Measurements from ENCODE around the gene TRAPPC14. TPM values are rescaled to one million over a fixed set of nuclear protein-coding genes. Genes with fewer than 3 reads are reported as not detected.

The TRAPPC14 gene
- total RNA-seq, 1 donor from 2014 or later, result 14.9 TPM

DNA sequence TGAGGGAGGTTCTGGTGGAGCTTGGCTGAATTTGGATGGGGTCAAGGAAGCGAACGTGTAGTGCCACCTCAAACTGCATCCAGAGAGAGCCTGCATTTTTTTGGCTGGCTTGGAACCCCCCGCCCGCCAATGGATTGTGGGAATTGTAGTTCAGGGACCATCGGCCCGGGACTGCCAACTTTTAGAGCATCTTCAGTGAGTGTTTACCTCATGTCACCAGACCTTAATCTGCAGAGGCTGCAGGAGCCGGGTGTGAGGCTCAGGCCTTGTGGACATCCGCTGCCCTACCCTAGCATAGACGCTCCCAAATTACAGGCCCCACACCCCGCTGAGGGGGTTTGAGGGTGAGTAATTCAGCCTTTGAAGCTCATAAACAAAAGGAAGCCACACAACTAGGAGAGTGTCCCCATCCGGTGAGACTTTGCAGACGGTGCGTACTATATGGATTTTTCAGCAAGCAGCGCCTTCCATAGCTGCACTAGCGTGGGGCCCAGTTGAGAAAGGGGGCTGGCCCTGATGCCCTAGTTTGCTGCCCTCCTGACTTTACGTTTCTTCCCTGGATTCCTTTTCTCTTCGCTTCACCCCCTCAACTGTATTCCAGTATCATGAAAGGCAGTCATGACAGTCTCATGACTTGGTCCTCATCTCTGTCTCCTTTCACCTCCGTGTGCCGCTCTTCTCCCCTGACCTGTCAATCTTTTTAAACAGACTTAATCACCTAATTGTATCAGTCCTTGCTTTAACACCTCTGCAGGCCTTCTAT, 38.4 kb downstream of the TRAPPC14 start:
- H3K4me3 ChIP-seq (ENCODE audit: low read depth, low read length), result peak overlapping the region; percentile 100
- no peak for DNase-seq (ENCODE audit: low read depth)
- TF ChIP-seq CTCF (conservative IDR thresholded peaks at IDR 0.05; ENCODE audit: low read depth, low read length), result no peak

DNA sequence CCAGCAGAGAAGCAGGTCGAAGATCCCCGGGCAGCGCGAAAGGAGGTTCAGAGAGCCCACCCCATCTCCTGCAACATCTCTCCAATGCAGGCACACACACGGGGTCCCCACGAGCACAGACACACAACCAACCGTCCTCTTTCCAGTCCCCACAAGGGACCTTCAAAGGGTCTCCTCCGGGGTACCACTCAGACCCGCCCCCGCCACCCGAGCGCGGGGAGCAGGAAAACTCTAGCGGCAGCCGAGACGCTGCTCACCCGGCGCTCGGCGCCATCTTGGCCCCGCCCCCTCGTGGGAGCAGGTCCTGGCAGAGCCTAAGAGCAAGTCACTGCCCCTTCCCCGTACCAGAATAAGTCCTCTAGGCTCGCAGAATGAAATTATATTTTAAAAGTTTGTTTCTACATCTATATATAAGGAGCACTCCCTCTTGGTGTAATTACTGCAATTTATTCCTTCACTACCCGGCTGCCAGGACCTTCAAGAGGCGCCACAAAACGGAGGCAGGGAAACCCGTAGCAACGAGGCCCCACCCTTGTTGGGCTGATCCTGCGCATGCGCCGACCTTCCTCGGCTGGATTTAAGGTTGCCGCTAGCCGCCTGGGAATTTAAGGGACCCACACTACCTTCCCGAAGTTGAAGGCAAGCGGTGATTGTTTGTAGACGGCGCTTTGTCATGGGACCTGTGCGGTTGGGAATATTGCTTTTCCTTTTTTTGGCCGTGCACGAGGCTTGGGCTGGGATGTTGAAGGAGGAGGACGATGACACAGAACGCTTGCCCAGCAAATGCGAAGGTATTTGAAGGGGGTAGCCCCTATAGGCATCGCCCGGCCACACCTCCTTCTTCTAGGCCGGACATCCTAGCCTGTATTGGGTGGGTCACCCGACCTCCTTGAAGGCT, 39.2 kb downstream of the TRAPPC14 start, which contains the start of the genes CNPY4 and TAF6:
TSS of gene CNPY4 (plus strand) at position 563 of the 898 bp plus-strand sequence. CDS start at position 674, 111 bp downstream.
TSS of gene TAF6 (minus strand) at position 287 of the 898 bp plus-strand sequence. CDS start 5,149 bp downstream, outside the sequence.
- no peak for TF ChIP-seq CTCF (conservative IDR thresholded peaks at IDR 0.05; ENCODE audit: low read depth, low read length)
- peak; percentile 81 for DNase-seq (ENCODE audit: low read depth)
- peak within 1 kb of the TSS; percentile 100 for H3K4me3 ChIP-seq (ENCODE audit: low read depth, low read length)

DNA sequence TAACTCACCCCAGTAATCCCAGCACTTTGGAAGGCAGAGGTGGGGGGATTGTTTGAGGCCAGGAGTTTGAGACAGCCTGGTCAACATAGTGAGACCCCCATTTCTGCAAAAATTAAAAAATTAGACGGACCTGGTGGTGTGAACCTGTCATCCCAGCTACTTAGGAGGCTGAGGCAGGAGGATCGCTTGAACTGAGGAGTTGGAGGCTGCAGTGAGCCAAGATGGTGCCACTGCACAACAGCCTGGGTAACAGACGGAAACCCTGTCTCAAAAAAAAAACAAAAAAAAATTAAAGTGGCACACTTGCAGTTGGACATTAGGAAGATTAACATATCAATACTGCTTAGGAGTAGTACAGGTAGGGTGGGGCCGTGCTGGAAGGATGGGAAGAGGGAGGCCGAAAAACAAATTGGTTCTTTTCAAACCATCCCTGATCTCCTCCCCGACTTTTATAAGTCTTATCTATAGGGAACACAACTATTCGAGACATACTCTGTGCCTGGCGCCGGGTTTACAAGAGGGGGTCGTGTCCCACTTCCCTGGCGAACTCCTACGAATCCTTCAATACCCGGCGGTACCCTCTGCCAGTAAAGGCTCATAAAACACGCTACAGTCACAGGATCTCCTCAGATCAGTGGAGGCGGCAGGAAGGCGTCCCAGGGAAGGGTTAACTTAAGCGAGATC, 40.0 kb downstream of the TRAPPC14 start:
- H3K4me3 ChIP-seq (ENCODE audit: low read depth, low read length), result peak overlapping the region; percentile 100
- no peak for TF ChIP-seq CTCF (conservative IDR thresholded peaks at IDR 0.05; ENCODE audit: low read depth, low read length)
- DNase-seq (ENCODE audit: low read depth), result no peak

DNA sequence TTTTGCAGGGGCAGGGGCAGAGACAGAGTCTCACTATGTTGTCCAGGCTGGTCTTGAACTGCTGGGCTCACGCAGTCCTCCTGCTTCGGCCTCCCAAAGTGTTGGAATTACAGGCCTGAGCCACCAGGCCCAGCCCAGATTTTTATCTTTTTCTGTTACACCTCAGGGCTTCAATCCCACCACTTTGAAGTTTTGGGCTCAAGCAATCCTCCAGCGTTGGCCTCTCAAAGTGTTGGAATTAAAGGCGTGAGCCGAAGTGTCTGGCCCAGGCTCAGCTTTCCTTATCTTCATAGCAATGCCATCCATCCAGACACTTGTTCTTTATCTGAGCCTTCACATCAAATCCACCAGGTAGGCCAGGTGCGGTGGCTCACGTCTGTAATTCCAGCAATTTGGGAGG, 43.5 kb downstream of the TRAPPC14 start:
- no peak overlapping the region for H3K4me3 ChIP-seq (ENCODE audit: low read depth, low read length)
- no peak for TF ChIP-seq CTCF (conservative IDR thresholded peaks at IDR 0.05; ENCODE audit: low read depth, low read length)
- DNase-seq (ENCODE audit: low read depth), result no peak

- no peak overlapping the region for H3K4me3 ChIP-seq (ENCODE audit: low read depth, low read length)
- no peak for TF ChIP-seq CTCF (conservative IDR thresholded peaks at IDR 0.05; ENCODE audit: low read depth, low read length)
- DNase-seq (ENCODE audit: low read depth), result no peak
Measured at GRCh38 chr7:100111914-100112313, 46.6 kb downstream of the TRAPPC14 start.

- no peak overlapping the region for H3K4me3 ChIP-seq (ENCODE audit: low read depth, low read length)
- TF ChIP-seq CTCF (conservative IDR thresholded peaks at IDR 0.05; ENCODE audit: low read depth, low read length), result no peak
- no peak for DNase-seq (ENCODE audit: low read depth)
Measured at GRCh38 chr7:100111156-100111555, 47.4 kb downstream of the TRAPPC14 start.
